Glomerular endothelial cell (primary cell): Measurements from ENCODE around the gene BOK. TPM values are rescaled to one million over a fixed set of nuclear protein-coding genes. Genes with fewer than 3 reads are reported as not detected.
"Not testable (repeated sequence)": the region's sequence is repeated elsewhere in the genome, so short reads cannot be mapped to it uniquely, and the experiment has no call there.

ENCODE experiments used
- DNase-seq: peaks from one replicate; pipeline ENCODE4 v3.0.0-alpha.2; 2011; ENCODE audit warnings: low read depth, low spot score; ENCODE audit errors: extremely low read depth
- total RNA-seq: library from RNA; depleted of rRNA; stranded (reverse); fragments of >200 nt; gene quantifications from 2 replicates; pipeline ENCODE4 v1.2.3, GENCODE V29; 2015

The BOK gene
- total RNA-seq, 1 donor from 2014 or later: 117 TPM

- no peak for DNase-seq
Measured at GRCh38 chr2:241570961-241571581, 12.5 kb downstream of the BOK start.

- DNase-seq: no peak
Measured at GRCh38 chr2:241571821-241572620, 13.5 kb downstream of the BOK start.

- not testable (repeated sequence) for DNase-seq
Measured at GRCh38 chr2:241572915-241573651, 14.5 kb downstream of the BOK start.

GRCh38 chr2:241573741-241574140 is 15.2 kb downstream of the BOK start:
- DNase-seq: no peak

GRCh38 chr2:241574911-241575623 is 16.5 kb downstream of the BOK start:
- no peak for DNase-seq

GRCh38 chr2:241575624-241576292 is 17.2 kb downstream of the BOK start:
- DNase-seq: no peak

- DNase-seq: no peak
Measured at GRCh38 chr2:241576293-241576654, 17.7 kb downstream of the BOK start.

- no peak for DNase-seq
Measured at GRCh38 chr2:241577413-241578122, 19.0 kb downstream of the BOK start.

GRCh38 chr2:241579281-241579680 is 20.7 kb downstream of the BOK start:
- no peak for DNase-seq

GRCh38 chr2:241582328-241582727 is 23.8 kb downstream of the BOK start:
- DNase-seq: no peak

GRCh38 chr2:241582806-241583205 is 24.3 kb downstream of the BOK start:
- no peak for DNase-seq

GRCh38 chr2:241584436-241584835 is 25.9 kb downstream of the BOK start:
- DNase-seq: no peak

GRCh38 chr2:241586564-241587264 is 28.2 kb downstream of the BOK start:
- no peak for DNase-seq

GRCh38 chr2:241589863-241590262 is 31.3 kb downstream of the BOK start:
- not testable (repeated sequence) for DNase-seq

- DNase-seq: not testable (repeated sequence)
Measured at GRCh38 chr2:241590496-241591455, 32.2 kb downstream of the BOK start.

GRCh38 chr2:241592126-241592845 is 33.7 kb downstream of the BOK start:
- no peak for DNase-seq

- no peak for DNase-seq
Measured at GRCh38 chr2:241593271-241593670, 34.7 kb downstream of the BOK start.
